K562 treated with DMSO at 1 percent for 24 hours (cell line): ENCODE data around the gene IQSEC2. TPM values are rescaled to one million over a fixed set of nuclear protein-coding genes. Genes with fewer than 3 reads are reported as not detected.

Experiments
- total RNA-seq: library from RNA; unstranded; fragments of 300-600 nt; gene quantifications from 2 replicates; pipeline ENCODE4 v1.2.3, GENCODE V29; 2022; ENCODE audit warnings: low read depth; ENCODE audit not compliant: insufficient read depth

The IQSEC2 gene
- 22.7 and 24.9 TPM in 2 replicates for total RNA-seq

GRCh38 chrX:53281321-53281822 lies at the start of gene IQSEC2:
TSS of gene IQSEC2 (minus strand) at chrX:53281584.

DNA sequence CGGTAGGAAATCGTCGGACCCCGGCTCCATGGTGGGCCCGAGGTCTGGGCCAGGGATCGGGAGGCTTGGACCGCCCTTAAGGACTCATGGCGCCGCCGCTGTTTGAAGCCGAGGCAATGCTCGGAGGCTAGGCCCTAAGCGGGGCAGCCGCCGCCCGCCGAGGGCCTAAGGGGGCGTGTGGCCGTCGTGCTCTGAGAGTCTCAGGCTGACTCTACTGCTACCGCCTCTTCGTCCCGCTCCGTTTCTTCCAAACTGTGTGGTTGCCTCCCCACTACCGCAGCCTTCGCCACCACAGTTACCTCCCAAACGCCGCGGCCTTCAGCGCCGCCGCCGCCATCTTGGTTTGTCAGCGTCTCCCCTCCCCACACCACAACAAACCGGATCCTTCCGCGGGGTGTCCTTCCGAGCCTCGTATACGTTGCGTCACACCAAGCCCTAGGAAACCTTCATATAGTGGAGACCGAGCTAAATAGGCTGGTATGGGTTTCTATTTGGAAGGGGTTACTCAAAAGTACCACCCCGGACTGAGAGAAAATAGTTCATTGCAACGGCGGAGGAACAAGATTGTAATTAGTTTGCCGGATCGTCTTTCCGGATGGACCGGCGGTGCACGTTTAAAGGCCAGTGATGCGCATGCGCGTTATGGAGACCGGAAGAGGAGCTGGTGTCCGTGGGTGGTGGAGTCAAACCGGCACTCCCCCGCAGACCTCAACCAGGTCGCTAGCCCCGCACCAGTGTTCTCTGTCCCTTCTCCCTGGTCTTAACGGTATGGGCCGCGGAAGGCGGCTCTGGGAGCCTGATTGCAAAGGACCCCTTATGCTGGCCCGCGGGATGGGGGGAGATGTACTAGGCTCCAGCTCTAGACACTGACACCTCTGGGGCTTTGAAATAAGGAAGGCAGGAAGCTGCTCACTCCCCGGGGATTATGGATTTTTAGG lies 56.3 kb downstream of the IQSEC2 start, which contains the start of gene KDM5C:
TSS of gene KDM5C (minus strand) at position 348 of the 938 bp plus-strand sequence. CDS start at position 30, 318 bp downstream.

Other genes starting within 250 kb of the IQSEC2 start
- gene GPR173, start 232.8 kb downstream of the IQSEC2 start, total RNA-seq: not detected in 2 replicates
- gene TSPYL2, start 199.2 kb downstream of the IQSEC2 start, total RNA-seq: 14.5 and 16.1 TPM in 2 replicates
- gene KANTR, start 187.4 kb downstream of the IQSEC2 start, total RNA-seq: 0.73 and 0.74 TPM in 2 replicates
- 68.4 and 70.6 TPM in 2 replicates for gene KDM5C, start 56.4 kb downstream of the IQSEC2 start, total RNA-seq
- gene SMC1A, start 141.1 kb upstream of the IQSEC2 start, total RNA-seq: 68.2 and 69.4 TPM in 2 replicates
- 0.85 and 0.90 TPM in 2 replicates for gene RIBC1, start 141.3 kb upstream of the IQSEC2 start, total RNA-seq
- gene HSD17B10, start 152.8 kb upstream of the IQSEC2 start, total RNA-seq: 132 and 136 TPM in 2 replicates